RWPE1 (cell line): Measurements from ENCODE around the gene SPEM3.
"Not testable (repeated sequence)": the region's sequence is repeated elsewhere in the genome, so short reads cannot be mapped to it uniquely, and the experiment has no call there.

Experiments used
- CTCF ChIA-PET: fragments of 350-600 bp; sonication (Branson Sonifier 250); formaldehyde crosslinking; extraction: SDS; loops from one replicate; lab custom pipeline; 2021; lab: Yijun Ruan, JAX
- POLR2A ChIA-PET: fragments of 400-600 bp; formaldehyde crosslinking; extraction: SDS; loops from one replicate; lab custom pipeline; 2020; ENCODE audit warnings: antibody characterized with exemption; ENCODE audit not compliant: low non-redundant PET; lab: Yijun Ruan, JAX
- DNase-seq: peaks from one replicate; pipeline ENCODE4 v3.0.0; 2012; ENCODE audit warnings: low spot score
- H3K27ac ChIP-seq: fragments of 450-650 bp; 2 replicates; pipeline ENCODE4 v1.5.1; 2017
- CTCF ChIP-seq: fragments of 450-650 bp; conservative IDR thresholded peaks from 2 replicates; pipeline ENCODE4 v1.5.1; 2017; ENCODE audit warnings: low read depth, mild to moderate bottlenecking

Gene SPEM3

GRCh38 chr17:7478276-7479212 lies 49.9 kb downstream of the SPEM3 start:
- peak; percentile 52 for DNase-seq
- H3K27ac ChIP-seq: peak overlapping the region; percentile 99
- CTCF ChIA-PET: interaction anchor here (2.2 to 4.0 kb wide), 2 partner anchors 41 to 42 kb away, joined by 14 to 19 read pairs; no protein-coding TSS in a partner anchor
- POLR2A ChIA-PET: no interaction called here
- no peak for TF ChIP-seq CTCF

GRCh38 chr17:7479213-7480088 lies 50.8 kb downstream of the SPEM3 start, which contains the start of gene ZBTB4:
ZBTB4 (minus strand) TSS chr17:7479631; CDS start chr17:7466801, 12,830 bp downstream.
- DNase-seq: peak; percentile 55
- no peak for TF ChIP-seq CTCF
- ChIA-PET POLR2A (interaction anchor here (0.6 kb wide), 1 partner anchor 237 kb away, joined by 4 read pairs; the partner anchor contains the start of gene GABARAP), CTCF (interaction anchor here (2.2 kb wide), 1 partner anchor 42 kb away, joined by 14 read pairs; no protein-coding TSS in a partner anchor)
- peak within 1 kb of the TSS; percentile 99 for H3K27ac ChIP-seq

GRCh38 chr17:7480089-7480384 lies 51.4 kb downstream of the SPEM3 start:
- CTCF ChIA-PET: interaction anchor here (2.2 kb wide), 1 partner anchor 43 kb away, joined by 14 read pairs; no protein-coding TSS in a partner anchor
- POLR2A ChIA-PET: interaction anchor here (0.5 to 0.6 kb wide), 2 partner anchors 169 to 238 kb away, joined by 4 read pairs; partner anchors contain the start of gene GABARAP

GRCh38 chr17:7481275-7481674 lies 52.6 kb downstream of the SPEM3 start, which contains the start of gene SLC35G6:
SLC35G6 (plus strand) TSS chr17:7481446; CDS start chr17:7481517, 71 bp downstream.
- DNase-seq, POLR2A ChIA-PET, CTCF ChIA-PET: not testable (repeated sequence)
- H3K27ac ChIP-seq: peak within 1 kb of the TSS; percentile 99

More at GRCh38 chr17:7480089-7480384, 51.4 kb downstream of the SPEM3 start:
- H3K27ac ChIP-seq: peak overlapping the region; percentile 99
- DNase-seq: no peak
- no peak for TF ChIP-seq CTCF

GRCh38 chr17:7481842-7482741 lies 53.4 kb downstream of the SPEM3 start:
- CTCF ChIA-PET, POLR2A ChIA-PET, DNase-seq: not testable (repeated sequence)
- peak overlapping the region; percentile 99 for H3K27ac ChIP-seq
